Thyroid gland (tissue), 4 donors: ENCODE measurements around the gene RALGAPA1.

Source experiments
- CTCF ChIP-seq, 6 experiments: fragments of 200-600 bp in 3 of 6; fragments of 450-650 bp in 3 of 6; sonication (generic) in 3 of 6; IDR thresholded peaks; one replicate each; pipeline ENCODE4 v1.5.1; 2016 to 2019; ENCODE audit warnings: antibody characterized with exemption in 6 of 6, mild to moderate bottlenecking in 2 of 6, inconsistent platforms in 1 of 6, moderate library complexity in 1 of 6
- POLR2A ChIP-seq, 2 donors: fragments of 450-650 bp; IDR thresholded peaks; one replicate each; pipeline ENCODE4 v1.6.1; 2017; ENCODE audit warnings: antibody characterized with exemption in 2 of 2, mild to moderate bottlenecking in 2 of 2, moderate library complexity in 1 of 2

- TF ChIP-seq CTCF (IDR thresholded peaks at IDR 0.05) (no peak), POLR2A (IDR thresholded peaks at IDR 0.05) (no peak)
These were observed 275.5 kb downstream of the RALGAPA1 start, which contains the start of gene INSM2 for GRCh38 chr14:35533357-35534207.
